HG03565 (cell line): Measurements from ENCODE around the gene RCN2.
"Not testable (repeated sequence)": the region's sequence is repeated elsewhere in the genome, so short reads cannot be mapped to it uniquely, and the experiment has no call there.

ENCODE experiments used
- ATAC-seq: cut with Tn5 transposase; IDR thresholded peaks from one replicate; pipeline ENCODE4 v1.9.1; 2021; ENCODE audit warnings: mild to moderate bottlenecking, moderate library complexity; ENCODE audit not compliant: unreplicated experiment

Gene RCN2

DNA sequence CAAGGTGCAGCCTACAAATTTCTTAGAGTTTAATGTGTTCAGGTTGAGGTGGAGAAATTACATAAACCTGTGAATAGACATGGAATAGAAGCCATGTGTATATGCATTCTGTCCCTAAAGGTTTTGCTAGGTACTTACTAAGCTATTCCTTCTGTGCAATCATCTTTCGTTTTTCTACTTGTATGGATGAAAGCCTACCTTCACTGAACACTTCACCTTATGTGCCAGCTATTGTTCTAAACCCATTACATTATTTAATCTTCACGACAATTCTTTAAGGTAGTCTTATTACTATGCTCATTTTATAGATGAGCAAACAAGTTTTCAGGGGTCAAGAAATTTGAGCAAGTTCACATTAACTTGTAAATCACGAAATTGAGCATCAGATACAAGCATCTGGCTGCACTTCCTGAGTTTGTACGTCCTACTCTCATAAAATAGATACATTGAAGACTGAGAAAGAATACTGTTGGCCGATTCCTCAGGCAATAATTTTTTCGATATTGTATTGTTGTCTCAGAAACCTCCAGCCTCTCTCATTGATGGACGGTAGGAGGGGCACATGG, 635 bp upstream of the RCN2 start:
- ATAC-seq, result no peak

DNA sequence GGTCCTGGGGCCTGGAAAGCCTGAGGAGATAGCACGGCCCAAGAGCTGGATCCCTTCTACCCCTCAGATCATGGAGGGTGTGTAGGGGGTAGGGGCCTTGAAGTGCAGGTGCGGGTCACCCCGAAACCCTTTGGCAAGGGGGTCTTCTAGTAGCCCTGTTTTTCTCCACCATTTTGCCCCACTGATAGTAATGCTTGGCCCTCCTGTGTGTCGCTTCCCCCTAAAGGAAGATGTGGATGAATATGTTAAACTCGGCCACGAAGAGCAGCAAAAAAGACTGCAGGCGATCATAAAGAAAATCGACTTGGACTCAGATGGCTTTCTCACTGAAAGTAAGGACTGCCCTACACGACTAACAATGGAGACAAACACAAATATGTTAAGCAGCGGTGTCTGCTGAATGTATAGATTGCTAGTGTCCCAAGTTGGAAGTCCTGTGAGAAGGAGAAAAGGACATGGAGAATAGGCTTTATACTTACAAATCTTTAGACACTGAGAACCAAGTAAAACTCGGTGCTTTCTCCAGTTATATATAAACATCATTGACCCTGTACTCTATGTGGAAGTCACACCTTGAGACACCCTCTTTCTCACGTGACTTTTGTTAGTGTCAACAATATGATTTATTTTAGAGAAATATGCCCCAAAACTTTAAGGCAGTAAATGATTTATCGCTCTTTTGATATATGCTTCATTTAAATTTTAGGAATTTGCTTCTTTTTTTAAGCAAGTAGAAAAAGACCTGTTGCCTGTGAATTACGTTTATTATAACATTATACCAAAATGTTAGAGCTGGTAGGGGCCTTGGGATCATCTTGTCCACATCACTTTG, 802 bp downstream of the RCN2 start:
- no peak for ATAC-seq

DNA sequence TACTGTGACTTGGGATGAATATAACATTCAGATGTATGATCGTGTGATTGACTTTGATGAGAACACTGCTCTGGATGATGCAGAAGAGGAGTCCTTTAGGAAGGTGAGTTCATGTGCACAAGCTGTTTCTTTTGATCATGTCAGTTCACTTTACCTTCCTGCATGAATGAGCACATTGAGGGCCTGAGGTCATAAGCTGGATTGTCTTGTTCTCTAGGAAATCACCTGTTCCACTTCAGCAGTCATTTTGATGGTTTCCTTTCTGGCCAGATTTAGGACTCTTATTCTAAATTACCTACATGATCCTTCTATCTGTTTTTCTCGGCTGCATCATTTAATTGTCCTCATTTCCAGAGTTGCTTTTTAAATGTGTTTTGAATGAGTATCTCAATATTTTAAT, 4.1 kb downstream of the RCN2 start:
- ATAC-seq, result no peak

DNA sequence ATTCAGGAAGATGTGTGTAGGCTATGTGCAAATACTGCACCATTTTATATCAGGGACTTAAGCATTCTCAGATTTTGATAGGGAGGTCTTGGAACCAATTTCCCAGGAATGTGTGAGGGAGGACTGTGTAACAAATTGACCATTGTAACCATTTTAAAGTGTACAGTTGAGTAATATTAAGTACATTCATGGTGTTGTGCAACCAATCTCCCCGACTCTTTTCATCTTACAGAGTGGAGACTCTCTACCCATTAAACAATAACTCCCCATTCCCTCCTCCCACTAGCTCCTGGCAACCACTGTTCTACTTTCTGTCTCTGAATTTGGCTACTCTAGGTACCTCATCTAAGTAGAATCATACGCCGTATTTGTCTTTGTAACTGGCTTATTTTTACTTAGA, 5.1 kb downstream of the RCN2 start:
- ATAC-seq, result no peak

DNA sequence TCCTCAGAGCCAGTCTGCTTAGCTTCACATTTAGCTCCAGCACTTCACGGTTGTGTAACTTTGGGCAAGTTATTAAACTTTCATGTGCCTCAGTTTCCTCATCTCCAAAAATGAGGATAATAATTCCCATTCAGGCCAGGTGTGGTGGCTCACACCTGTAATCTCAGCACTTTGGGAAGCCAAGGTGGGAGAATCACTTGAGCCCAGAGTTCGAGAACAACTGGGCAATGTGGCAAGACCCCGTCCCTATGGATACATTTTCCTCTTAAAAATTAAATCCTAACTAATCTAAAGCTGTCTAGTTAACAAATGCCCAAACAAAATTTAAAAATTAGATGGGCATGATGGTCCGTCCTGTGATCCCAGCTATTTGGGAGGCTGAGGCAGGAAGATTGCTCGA, 7.2 kb downstream of the RCN2 start:
- ATAC-seq, result no peak

DNA sequence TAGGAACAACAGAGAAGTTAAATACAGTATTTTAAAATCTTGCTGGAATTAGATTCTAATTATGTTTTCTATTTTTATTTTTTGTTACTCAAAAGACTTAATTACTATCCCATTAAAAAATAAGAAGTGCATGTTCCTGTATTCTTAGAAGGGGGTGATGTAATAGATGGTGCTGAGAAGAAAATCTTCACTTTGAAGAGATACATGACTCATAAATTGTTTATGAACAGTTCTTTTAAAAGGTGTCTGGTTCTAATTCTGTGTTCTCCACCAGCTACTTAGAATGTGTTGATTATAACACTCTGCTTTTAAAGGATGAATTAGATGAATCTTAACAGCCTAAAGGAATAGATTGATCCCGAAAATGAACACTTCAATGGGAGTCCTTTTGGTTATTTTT, 8.2 kb downstream of the RCN2 start:
- ATAC-seq, result no peak

DNA sequence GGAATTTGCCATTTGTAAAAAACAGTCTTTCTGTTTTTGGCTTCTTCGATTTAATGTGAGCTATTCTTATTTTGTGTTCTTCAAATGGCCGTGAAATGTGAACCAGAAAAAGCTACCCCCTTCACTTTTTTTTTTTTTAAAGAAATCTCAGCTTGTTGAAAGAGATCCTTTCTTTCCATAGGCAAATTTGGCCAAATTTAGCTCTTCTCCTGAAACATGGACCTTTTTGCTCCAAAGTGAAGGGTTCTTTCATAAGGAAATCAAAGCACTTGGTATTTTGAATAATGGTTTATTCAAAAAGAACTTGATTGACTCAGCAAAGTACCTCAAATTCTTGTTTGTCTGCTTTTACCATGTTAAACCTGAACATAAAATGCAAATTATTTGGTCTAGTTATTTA, 10.1 kb downstream of the RCN2 start:
- no peak for ATAC-seq

DNA sequence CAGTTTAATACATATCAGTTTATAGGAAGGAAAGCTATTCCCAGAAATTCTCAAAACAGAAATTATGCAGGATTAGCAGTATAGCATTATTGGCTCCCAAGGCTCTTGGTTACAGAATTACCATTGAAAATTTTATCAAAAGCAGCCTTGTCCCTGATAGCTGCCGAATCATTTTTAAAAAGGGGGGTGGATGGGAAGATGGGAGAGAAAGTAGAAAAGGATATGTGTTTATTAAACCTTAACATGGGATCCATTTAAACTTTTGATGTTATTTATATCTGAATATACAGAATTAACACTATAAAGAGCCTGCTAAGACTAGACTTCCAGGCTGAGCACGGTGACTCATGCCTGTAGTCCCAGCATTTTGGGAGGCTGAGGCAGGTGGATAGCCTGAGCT, 10.8 kb downstream of the RCN2 start:
- ATAC-seq, result no peak

DNA sequence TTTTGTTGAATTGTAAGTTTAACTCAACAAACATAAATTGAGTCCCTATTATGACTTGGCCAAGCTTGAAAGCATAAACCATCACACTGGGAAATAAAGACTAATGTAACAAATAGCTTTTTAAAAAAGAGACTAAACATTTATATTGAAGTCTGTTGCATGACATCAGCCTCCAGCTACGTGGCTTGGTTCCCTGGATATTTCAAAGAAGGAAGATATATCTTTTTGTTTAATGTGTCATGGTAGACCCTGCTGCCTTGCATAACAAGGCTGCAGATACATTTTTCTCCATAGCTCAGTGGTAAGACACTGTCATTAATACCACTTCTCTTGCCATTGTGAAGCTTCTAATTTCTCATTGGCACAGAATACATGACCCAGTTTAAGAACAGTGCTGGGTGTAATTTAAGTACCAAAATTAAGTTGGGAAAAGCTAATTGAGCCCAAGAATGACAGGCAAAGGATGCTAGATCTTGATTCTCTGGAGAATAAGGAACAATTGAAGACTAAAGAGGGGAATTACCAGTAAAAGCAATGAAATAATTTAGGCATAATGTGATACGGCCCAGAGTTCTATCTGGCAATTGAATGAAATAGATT, 14.0 kb downstream of the RCN2 start:
- no peak for ATAC-seq

DNA sequence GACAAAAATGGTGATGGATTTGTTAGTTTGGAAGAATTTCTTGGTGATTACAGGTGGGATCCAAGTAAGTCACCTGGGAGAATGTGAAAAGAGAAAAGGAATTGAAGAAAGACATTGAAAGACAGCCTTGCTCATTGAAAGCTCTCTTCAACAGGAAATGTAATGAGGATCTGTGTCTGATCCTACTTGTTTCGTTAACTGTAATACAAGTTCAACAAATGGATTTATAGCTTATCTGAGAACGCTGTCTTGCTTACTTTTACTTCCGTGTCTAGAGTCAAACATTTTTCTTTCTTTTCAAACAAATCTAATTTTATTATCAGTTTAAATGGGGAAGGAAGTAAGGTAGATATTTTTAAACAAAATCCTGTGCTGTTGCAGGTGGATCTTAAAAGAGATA, 15.9 kb downstream of the RCN2 start:
- ATAC-seq, result no peak

DNA sequence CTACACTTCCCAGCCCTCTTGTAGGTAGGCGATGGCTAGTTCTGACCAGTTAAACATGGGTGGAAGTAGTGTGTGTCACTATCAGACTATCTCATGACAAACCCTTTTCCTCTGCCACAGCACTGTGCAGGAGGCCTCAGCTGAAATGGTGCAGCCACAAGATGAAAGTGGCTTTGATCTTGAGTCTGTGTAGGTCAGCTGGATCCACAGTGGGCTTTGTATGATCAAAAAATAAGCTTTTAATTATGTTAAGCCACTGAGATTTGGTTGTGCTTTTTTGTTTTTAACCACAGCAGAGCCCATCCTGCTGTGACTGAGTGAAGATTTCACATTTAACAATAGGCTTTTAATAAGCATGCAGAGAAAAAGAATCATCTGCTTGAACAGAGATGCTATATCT, 19.7 kb downstream of the RCN2 start:
- ATAC-seq, result no peak

DNA sequence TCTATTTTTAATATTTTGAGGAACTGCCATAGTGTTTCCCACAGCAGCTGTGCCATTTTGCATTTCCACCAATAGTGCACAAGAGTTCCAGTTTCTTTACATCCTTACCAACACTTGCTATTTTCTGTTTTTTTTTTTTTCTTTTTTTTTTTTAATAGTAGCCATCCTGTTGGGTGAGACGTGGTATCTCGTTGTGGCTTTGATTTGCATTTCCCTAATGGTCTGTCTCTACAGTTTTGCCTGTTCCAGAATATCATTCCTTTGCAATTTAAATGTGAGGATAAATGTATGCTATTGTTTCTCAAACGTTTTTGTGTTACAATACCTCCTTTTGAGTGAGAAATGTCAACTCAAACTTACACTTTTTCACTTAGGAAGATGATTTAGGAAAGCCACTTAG, 22.4 kb downstream of the RCN2 start:
- ATAC-seq, result no peak

DNA sequence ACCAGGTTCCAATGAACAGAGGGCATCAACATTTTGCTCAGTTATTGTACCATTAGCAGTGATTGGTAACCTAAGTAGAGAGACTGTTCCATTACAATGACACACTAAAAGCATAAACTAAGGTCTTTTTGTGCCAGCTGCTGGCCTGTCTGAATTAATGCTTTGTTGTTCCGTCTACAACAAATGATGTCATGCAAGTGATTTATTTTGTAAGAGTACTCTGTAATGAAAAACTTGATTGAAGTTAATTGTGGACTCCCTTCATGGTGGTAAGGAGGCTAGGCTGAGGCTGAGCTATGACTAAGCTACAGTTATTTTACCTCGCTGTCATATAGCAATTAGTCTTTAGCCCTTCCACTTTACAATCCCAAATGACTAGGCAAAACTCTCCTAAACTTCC, 23.2 kb downstream of the RCN2 start:
- ATAC-seq, result no peak

DNA sequence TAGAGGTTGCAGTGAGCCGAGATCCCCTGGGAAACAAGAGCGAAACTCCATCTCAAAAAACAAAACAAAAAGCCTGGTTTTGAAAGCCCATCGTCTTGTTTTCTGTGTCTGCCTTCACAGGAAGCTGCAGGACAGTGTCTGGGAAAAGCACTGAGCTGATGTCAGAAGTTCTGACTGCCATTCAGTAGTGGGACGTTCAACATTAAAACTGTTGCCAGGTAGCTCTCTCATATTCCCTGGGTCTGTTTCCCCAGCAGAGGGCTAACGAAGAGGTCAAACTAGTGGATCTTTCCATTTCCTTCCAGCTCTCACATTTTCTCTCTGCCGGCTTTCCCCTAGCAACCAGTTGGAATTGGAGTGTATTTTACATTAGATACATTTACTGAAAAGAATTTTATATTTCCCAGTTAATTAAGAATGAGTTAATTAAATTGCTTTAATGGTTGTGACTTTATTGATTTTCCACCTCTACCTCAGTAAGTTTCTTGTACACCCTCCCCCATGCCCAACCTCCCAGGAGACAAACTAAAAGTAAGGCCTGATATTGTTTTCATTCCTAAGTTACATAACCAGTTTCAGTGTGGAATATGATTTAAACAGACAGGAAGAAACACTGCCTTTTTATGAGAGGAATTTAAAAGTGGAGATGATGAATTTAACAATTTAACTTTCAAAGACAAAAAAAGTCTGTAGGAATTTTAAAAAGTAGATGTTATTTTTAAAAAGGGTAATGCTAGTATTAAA, 29.9 kb downstream of the RCN2 start:
- ATAC-seq, result no peak

DNA sequence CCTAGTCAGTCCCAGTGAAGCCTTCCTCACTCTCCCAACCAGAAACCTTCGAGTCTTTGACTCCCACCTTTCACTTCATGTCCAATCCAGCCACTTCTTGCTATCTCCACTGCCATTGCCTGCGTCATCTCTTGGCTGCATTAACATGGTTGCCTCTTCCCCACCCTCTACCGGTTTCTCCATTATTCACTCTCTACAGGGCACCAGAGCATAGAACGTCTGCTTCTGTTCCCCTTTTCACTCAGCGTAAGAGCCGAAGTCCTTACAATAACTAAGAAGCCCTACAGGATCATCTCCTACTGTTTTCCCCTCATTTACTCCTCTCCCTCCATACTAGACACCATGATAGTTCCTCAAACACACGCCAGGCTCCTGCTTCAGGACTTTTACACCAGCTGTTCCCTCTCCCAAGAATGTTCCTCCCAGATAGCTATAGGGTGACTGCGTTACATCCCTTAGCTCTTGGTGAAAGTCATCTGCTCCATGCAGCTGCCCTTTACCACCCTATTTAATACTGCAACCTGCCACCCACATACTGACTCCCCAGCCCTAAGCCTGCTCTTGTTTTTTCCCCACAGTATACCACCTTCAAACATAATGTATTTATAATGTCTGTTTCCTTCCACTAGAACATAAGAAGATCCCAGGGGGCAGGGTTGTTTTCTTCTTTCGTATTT, 30.9 kb downstream of the RCN2 start:
- ATAC-seq, result no peak

DNA sequence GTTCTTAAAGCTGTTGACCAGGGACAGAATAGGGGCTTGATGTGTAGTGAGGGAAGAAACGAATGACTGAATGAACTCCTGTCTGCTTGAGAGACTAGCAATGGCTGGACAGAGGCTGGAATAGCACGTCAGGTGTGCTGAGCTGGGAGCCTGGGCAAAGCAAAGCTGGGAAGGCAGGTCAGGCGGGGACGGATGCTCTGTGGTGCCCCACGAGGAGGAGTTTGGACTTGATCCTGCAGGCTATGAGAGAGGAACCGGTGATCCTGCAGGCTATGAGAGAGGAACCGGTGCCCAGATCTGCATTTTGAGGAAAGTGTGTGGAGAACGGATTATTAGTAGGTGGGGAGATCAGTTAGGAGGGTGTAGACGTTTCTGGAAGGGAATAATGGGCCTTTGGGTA, 32.0 kb downstream of the RCN2 start:
- no peak for ATAC-seq

DNA sequence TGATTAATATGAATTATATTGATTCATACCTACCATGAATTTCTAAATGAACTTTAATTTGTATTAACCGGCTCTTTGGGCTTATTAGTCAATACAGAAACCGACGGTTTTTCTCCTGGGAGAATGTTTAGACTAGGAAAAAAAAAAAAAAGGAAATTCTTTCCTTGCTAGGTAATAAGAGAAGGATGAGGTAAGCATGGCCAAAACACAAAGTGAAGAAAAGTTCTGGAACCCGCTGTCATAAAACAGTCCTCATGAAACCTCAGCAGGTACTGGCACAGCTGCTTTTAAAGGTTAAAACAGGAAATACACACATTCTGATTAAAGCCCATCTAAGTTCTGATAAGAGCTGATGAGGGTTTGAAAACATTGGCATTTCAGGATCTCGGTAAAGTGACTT, 32.6 kb downstream of the RCN2 start:
- ATAC-seq, result no peak

DNA sequence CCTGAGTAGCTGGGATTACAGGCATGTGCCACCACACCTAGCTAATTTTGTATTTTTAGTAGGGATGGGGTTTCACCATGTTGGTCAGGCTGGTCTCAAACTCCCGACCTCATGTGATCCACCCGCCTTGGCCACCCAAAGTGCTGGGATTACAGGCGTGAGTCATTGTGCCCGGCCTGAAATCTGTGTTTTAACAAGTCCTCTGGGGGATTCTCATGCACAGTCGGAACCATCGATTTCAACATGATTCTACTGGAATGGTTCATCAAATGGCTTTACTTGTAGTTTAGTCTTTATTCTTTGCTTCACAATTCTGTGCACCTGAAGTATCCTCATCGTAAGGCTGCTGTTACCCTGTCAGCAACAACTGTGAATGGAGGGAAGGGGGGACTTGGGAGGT, 34.5 kb downstream of the RCN2 start:
- ATAC-seq, result not testable (repeated sequence)

DNA sequence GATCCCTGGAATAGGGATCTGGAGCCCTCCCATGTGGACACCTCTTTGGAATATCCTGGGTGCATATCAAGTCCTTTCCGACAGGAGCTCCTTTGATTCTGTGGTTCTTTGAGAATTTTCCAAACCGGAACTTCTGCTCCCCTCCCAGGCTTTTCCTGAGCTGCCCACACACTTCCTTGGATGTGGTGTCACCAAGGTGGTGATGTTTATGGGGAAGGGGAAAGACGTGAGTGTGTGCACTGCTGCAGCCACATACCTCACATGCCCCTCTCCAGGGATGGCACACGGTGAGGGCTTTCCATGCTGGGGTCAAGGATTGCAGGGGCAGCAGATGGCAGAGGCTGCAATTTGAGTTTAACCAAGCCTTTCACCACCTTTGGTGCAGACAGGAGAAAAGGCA, 35.5 kb downstream of the RCN2 start:
- ATAC-seq, result no peak

DNA sequence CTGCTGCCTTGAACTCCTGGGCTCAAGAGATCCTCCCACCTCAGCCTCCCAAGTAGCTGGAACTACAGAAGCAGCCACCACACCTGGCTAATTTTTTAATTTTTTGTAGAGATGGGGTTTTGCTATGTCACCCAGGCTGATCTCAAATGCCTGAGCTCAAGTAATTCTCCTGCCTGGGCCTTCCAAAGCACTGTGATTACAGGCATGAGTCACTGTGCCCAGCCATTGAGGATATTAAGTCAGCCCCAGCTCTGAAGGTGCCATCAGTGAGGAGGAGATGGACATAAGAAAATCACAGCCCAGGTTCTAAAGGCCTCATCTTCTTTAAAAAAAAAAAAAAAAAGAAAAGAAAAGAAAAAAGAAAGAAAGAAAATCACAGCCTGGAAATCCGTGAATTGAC, 36.8 kb downstream of the RCN2 start:
- no peak for ATAC-seq
